ENCODE measurements around the gene SLC7A1.

GRCh38 chr13:29509999-29510589, 85.4 kb downstream of the SLC7A1 start:
- TF ChIP-seq SIN3A (IDR thresholded peaks at IDR 0.05; ENCODE audit: borderline replicate concordance, low read depth, low read length) (no peak), MXI1 (IDR thresholded peaks at IDR 0.05; ENCODE audit: borderline replicate concordance, low read depth, low read length) (no peak)
